ENCODE results near the gene HOXB2. TPM values are rescaled to one million over a fixed set of nuclear protein-coding genes. Genes with fewer than 3 reads are reported as not detected.

HOXB2 gene
- total and polyA plus RNA-seq, 9 of the 15 experiments (the other 6 are each of a cell fraction or from before 2014, with no cell fraction given), result 2.1 to 97.7 (median 21.2) TPM

- TF ChIP-seq ZNF274 (IDR thresholded peaks at IDR 0.05; ENCODE audit: borderline replicate concordance, low read depth, low read length) (no peak), ZNF3 (CRISPR knock-in tag; IDR thresholded peaks at IDR 0.05) (no peak), CBX8 (IDR thresholded peaks at IDR 0.05; ENCODE audit: borderline replicate concordance, extremely low read depth, low read depth, low read length, poor library complexity, severe bottlenecking) (no peak), FOXK1 (CRISPR knock-in tag; IDR thresholded peaks at IDR 0.05; ENCODE audit: borderline replicate concordance) (no peak), ESRRB (CRISPR knock-in tag; IDR thresholded peaks at IDR 0.05; ENCODE audit: borderline replicate concordance) (no peak), SMAD4 (CRISPR knock-in tag; conservative IDR thresholded peaks at IDR 0.05) (0 out of 2 replicates have a peak, but pooled peaks have one; percentile 31), SRSF3 (IDR thresholded peaks at IDR 0.05; ENCODE audit: insufficient read depth, low read length) (no peak), KAT8 (IDR thresholded peaks at IDR 0.05; ENCODE audit: low read depth) (no peak), MEF2D (tag; conservative IDR thresholded peaks at IDR 0.05; ENCODE audit: low read depth) (no peak), ATF3 (IDR thresholded peaks at IDR 0.05) (peak; percentile 98), ATF3 (CRISPR knock-in tag; conservative IDR thresholded peaks at IDR 0.05) (peak; percentile 80), CEBPB (tag; IDR thresholded peaks at IDR 0.05) (peak; percentile 68), BRD9 (IDR thresholded peaks at IDR 0.05; ENCODE audit: low read depth, partially characterized antibody) (no peak), ZNF384 (IDR thresholded peaks at IDR 0.05; ENCODE audit: low read depth, low read length) (no peak), RCOR1 (IDR thresholded peaks at IDR 0.05; ENCODE audit: borderline replicate concordance in 1 of 2, low read depth in 2 of 2, low read length in 2 of 2) (peak in 1 of 2 experiments; percentile 86; a peak in 2 of 4 replicates), BACH1 (tag; IDR thresholded peaks at IDR 0.05) (no peak), EWSR1 (IDR thresholded peaks at IDR 0.05; ENCODE audit: borderline replicate concordance, low read depth, partially characterized antibody) (no peak), ARID2 (IDR thresholded peaks at IDR 0.05) (no peak), SMARCA4 (IDR thresholded peaks at IDR 0.05) (peak; percentile 49; the same call in 1 of the 2 replicates), NFYB (IDR thresholded peaks at IDR 0.05; ENCODE audit: extremely low read depth, insufficient read length) (no peak), STAT5B (CRISPR knock-in tag; IDR thresholded peaks at IDR 0.05) (no peak), ATF7 (IDR thresholded peaks at IDR 0.05) (peak; percentile 58; the same call in 1 of the 2 replicates)
- TF ChIP-seq, protein P1, sequence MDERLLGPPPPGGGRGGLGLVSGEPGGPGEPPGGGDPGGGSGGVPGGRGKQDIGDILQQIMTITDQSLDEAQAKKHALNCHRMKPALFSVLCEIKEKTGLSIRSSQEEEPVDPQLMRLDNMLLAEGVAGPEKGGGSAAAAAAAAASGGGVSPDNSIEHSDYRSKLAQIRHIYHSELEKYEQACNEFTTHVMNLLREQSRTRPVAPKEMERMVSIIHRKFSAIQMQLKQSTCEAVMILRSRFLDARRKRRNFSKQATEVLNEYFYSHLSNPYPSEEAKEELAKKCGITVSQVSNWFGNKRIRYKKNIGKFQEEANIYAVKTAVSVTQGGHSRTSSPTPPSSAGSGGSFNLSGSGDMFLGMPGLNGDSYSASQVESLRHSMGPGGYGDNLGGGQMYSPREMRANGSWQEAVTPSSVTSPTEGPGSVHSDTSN (CRISPR knock-in tag; IDR thresholded peaks at IDR 0.05; ENCODE audit: low read depth), result no peak
- TF ChIP-seq, protein P1 (tag; conservative IDR thresholded peaks at IDR 0.05; ENCODE audit: low read depth), result 0 out of 2 replicates have a peak, but pooled peaks have one; percentile 31
- TF ChIP-seq, protein P2, sequence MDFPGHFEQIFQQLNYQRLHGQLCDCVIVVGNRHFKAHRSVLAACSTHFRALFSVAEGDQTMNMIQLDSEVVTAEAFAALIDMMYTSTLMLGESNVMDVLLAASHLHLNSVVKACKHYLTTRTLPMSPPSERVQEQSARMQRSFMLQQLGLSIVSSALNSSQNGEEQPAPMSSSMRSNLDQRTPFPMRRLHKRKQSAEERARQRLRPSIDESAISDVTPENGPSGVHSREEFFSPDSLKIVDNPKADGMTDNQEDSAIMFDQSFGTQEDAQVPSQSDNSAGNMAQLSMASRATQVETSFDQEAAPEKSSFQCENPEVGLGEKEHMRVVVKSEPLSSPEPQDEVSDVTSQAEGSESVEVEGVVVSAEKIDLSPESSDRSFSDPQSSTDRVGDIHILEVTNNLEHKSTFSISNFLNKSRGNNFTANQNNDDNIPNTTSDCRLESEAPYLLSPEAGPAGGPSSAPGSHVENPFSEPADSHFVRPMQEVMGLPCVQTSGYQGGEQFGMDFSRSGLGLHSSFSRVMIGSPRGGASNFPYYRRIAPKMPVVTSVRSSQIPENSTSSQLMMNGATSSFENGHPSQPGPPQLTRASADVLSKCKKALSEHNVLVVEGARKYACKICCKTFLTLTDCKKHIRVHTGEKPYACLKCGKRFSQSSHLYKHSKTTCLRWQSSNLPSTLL (IDR thresholded peaks at IDR 0.05), result no peak
These were observed 39.1 kb downstream of the HOXB2 start (continued) for GRCh38 chr17:48505788-48506187.
